ENCODE results near the gene CDC42BPB. TPM values are rescaled to one million over a fixed set of nuclear protein-coding genes. Genes with fewer than 3 reads are reported as not detected.

Gene CDC42BPB
- total and polyA plus RNA-seq, 2 of the 4 experiments (the other 2 are of a cell fraction): 49.1 to 81.4 TPM

GRCh38 chr14:102917469-102918211 lies 139.7 kb downstream of the CDC42BPB start:
- Histone ChIP-seq H3K9me3 (ENCODE audit: control insufficient read depth, insufficient read depth, low read length) (peaks cover 2% of the 10 kb centered on the region; the same call in 1 of the 2 replicates), H2BK5ac (ENCODE audit: low read depth, low read length, poor library complexity, severe bottlenecking) (no peak overlapping the region), H4K8ac (ENCODE audit: low read depth in 2 of 2, low read length in 2 of 2) (no peak overlapping the region), H2AK9ac (replicated peaks; ENCODE audit: low read depth, low read length, poor library complexity) (no peak overlapping the region), H3K56ac (ENCODE audit: extremely low read depth, insufficient read depth, low read length) (no peak overlapping the region), H2AFZ (replicated peaks; ENCODE audit: low read length, poor library complexity) (peak overlapping the region; percentile 56), H3K14ac (replicated peaks; ENCODE audit: low read depth, low read length) (no peak overlapping the region), H4K20me1 (ENCODE audit: insufficient read depth, low read length) (no peaks in the 10 kb centered on the region; the same call in 1 of the 2 replicates), H3K79me1 (ENCODE audit: low read depth in 1 of 2, low read length in 2 of 2) (no peaks in the 10 kb centered on the region), H2BK120ac (ENCODE audit: low read depth, low read length) (no peak overlapping the region), H3K4me2 (ENCODE audit: low read depth, low read length) (0 out of 2 replicates have a peak overlapping the region, but pooled peaks have one; percentile 27), H3K9me1 (ENCODE audit: insufficient read depth, low read length) (0 out of 2 replicates have a peak, but pooled peaks cover 3% of the 10 kb centered on the region), H3K4me3 (ENCODE audit: insufficient read depth, low read depth, low read length) (no peak overlapping the region), H3K36me3 (ENCODE audit: control insufficient read depth, insufficient read depth, low read length) (no peaks in the 10 kb centered on the region), H3K4me1 (ENCODE audit: control insufficient read depth, insufficient read depth, low read length) (no peaks in the 10 kb centered on the region), H3K27me3 (ENCODE audit: control insufficient read depth, insufficient read depth, low read length) (peaks cover 9% of the 10 kb centered on the region), H3K18ac (ENCODE audit: low read depth, low read length) (no peak overlapping the region), H4K91ac (ENCODE audit: insufficient read depth, low read depth, low read length) (no peak overlapping the region), H4K5ac (ENCODE audit: low read depth, low read length) (no peak overlapping the region), H3K27ac (ENCODE audit: insufficient read depth, low read length) (no peak overlapping the region), H2AK5ac (ENCODE audit: low read depth, low read length) (peak overlapping the region; percentile 25; the same call in 1 of the 2 replicates), H2BK15ac (ENCODE audit: low read depth, low read length) (no peak overlapping the region), H3K4ac (ENCODE audit: low read depth, low read length) (no peak overlapping the region), H3K23ac (ENCODE audit: low read depth, low read length) (no peak overlapping the region), H3K9ac (ENCODE audit: low read depth, low read length) (no peak overlapping the region), H2BK20ac (ENCODE audit: low read depth, low read length) (no peak overlapping the region)
- ChIA-PET POLR2A (ENCODE audit: unreplicated experiment) (no interaction called here), CTCF (interaction anchor here (0.6 kb wide), 1 partner anchor 143 kb away, joined by 4 read pairs; no protein-coding TSS in a partner anchor)
- peak; percentile 74 for TF ChIP-seq RAD21 (IDR thresholded peaks at IDR 0.05; ENCODE audit: low read length)
- peak; percentile 72 for TF ChIP-seq CTCF (conservative IDR thresholded peaks at IDR 0.05; ENCODE audit: low read depth, low read length)
- peak; percentile 72 for TF ChIP-seq SMC3 (IDR thresholded peaks at IDR 0.05; ENCODE audit: low read depth, low read length)
- no peak for TF ChIP-seq POLR2A (IDR thresholded peaks at IDR 0.05; ENCODE audit: low read depth, low read length)
- dilution Hi-C loops (cut with HindIII; ENCODE audit: low sequenced_read_pairs, unreplicated experiment): no loop called here
- peak; percentile 74 for ATAC-seq (ENCODE audit: low read depth)
- peak; percentile 24 for DNase-seq
- intact Hi-C loops (cut with micrococcal nuclease): loop anchor here (1.0 to 10.0 kb wide), 5 partner anchors 142 to 479 kb away; partner anchors contain the start of gene RCOR1
- 30% methylated on average over 4 of the region's 12 CpGs; no CpG with 5 or more reads in 1 of the 2 experiments for WGBS, 2 experiments (ENCODE audit: extremely low coverage in 2 of 2, insufficient read length in 1 of 2)
- no TSS peak for BruUV-seq (replicated peaks)
- in situ Hi-C loops (cut with MboI; ENCODE audit: low sequenced_read_pairs): loop anchor here (10.0 kb wide), 2 partner anchors 143 to 223 kb away; partner anchors contain the start of gene TRAF3
